ENCODE data around the gene MAP2K6. TPM values are rescaled to one million over a fixed set of nuclear protein-coding genes. Genes with fewer than 3 reads are reported as not detected.

Gene MAP2K6
- 2.6 and 5.8 TPM in 2 replicates for total RNA-seq

DNA sequence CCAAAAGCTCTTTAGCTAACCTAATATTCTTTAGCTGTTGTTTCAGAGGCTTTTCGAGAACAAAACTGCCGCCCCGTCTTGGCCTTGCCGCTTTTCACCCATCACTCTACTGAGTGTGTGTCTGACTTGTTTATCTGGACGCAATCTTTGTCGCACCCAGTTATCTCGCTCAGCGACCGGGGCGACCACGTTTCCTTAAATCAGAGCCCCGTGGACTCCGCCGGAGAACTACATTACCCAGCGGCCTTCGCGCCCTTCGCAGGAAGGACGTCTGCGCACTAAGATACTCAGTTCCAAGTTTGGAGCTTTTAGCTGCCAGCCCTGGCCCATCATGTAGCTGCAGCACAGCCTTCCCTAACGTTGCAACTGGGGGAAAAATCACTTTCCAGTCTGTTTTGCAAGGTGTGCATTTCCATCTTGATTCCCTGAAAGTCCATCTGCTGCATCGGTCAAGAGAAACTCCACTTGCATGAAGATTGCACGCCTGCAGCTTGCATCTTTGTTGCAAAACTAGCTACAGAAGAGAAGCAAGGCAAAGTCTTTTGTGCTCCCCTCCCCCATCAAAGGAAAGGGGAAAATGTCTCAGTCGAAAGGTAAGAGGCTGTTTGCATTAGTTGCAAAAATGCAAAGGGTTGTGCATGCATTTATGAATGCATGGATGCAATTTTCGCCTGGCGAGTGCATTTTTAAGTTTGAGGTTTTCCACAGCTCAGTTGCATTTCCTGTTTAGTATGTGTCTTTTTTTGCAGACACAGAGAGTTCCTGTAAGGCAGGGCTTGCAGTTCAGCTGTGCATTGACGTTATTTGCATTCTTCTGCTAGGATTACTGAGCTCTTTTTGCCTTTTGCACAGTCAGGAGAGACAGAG is at the start of gene MAP2K6:
Gene MAP2K6, plus strand, starts transcription at position 290 of the 867 bp plus-strand sequence. Its CDS starts 288 bp downstream, at position 578.

Other genes starting within 250 kb of the MAP2K6 start
- 0.32 and 1.1 TPM in 2 replicates for gene ABCA10, start 185.9 kb upstream of the MAP2K6 start, total RNA-seq
- 11.7 and 19.6 TPM in 2 replicates for gene ABCA5, start 87.6 kb upstream of the MAP2K6 start, total RNA-seq